Hematopoietic multipotent progenitor cell treated with erythropoietin and hydrocortisone succinate and interleukin-3 and kit ligand, for 6 days (in vitro differentiated cells): Measurements from ENCODE around the gene NHS.

ENCODE experiments used
- DNase-seq: peaks from one replicate; pipeline ENCODE4 v3.0.0-alpha.2; 2015

Gene NHS

DNA sequence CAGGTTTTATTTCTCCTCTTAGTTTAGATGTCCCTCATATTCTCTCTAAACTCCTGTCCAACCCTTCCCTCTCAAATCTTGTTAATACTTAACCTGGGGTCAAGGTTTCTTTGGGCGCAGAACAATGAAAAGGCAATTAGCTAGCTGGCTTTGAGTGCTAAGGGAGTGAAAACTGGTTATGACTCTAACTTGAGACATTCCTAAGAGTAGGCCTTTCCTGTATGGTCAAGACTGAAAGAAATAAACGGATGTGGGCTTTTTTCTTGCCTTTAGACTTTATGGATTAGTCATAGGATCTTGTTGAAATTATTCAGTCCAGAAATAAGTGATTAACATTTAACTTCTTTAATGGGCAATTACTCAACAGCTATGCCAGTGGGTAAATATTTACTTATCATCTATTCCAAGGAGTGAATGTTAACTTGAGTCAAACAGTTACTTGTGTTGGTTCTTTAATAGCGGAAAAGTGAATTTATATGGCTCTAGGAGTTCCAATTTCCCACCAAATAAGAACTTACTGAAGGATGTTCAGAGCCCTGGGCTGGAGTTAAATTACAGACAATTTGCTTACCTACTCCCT lies 220.5 kb downstream of the NHS start:
- DNase-seq: no peak

DNA sequence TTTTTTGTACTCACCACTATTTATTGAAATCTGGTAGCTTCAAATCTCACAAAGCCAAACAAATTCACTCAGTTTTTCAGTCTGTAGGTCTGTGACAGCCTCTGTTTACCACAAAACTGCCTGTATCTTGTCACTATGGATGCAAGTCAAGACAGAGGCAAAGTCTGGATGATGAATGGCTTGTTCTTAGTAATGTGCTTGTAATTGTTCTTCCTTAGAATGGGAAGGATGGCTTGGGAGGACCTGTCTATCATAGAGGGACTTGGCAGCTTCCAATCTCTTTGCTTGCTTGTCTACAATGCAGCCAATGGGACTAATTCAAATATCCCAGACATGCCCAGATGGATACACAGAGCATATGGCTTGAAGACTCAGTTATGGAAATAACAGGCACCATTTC lies 221.1 kb downstream of the NHS start:
- DNase-seq: no peak

DNA sequence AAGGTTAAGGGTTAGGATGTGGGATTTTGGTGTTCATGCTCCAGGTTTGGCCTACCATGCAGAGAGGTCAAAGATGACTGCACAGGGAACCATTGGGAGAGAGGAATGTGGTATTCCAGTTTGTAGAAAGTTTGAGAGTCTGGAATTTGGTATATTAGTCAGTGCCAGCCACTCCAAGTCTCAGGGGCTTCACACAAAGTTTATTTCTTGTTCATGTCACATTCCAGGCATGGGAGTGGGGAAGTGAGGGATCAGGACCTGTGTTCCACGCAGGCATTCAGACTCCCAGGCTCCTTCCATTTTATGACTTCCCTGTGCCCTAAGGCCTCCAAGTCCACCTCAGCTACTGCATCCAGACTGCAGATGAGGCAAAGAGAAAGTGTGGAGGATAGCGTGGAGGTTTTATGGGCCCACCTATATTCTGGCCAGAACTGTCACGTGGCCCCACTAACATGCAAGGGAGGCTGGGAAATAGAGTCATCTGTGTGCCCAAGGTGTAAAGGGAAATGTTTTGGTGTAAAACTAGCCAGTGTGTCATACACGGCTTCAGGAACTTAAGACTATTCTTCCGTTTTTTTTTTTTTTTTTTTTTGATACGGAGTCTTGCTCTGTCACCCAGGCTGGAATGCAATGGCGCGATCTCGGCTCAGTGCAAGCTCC lies 221.7 kb downstream of the NHS start:
- no peak for DNase-seq

DNA sequence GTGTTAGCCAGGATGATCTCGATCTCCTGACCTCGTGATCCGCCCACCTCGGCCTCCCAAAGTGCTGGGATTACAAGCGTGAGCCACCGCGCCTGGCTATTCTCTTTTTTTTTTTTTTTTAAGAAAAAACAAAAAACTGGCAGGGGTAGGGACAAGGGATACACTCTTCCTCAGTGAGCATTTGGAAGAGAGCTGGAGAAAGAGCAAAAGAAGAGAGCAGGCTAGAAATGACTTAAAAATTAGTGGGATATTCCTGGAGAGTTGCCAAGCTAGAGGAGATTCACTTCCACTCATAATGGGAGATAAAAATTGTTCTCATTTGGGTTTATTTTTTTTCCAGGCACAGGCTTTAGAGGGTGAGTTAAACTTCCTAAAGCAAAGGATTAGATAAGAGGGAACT lies 222.3 kb downstream of the NHS start:
- no peak for DNase-seq

DNA sequence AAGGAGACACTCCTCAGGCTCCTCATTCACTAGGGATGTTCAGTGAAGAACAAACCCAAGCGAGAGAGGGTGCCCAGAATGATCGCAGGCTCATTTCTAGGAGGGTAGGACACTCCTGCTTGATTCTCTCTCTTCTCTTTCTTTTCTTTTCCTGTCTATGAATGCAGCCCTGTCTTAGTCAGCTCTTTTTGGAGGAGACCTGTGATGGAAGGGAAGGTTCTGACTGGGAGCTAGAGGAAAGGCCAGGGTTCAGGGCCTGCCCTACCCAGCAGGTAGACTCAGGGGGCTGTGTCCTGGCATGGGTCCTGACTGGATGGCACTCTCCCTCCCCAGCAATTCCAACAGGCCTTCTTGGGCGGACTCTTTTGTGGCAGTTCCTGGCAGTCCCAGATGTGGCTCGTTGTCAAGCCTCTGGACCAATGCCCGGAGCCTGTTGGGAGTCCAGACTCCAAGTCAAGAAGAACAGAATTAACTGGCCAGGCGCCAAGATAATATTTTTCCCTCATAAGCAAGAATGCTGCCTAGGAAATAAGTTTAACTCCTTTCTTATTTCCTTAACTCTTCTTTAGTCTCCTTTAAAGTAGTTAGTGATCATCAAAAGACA lies 222.9 kb downstream of the NHS start:
- no peak for DNase-seq

DNA sequence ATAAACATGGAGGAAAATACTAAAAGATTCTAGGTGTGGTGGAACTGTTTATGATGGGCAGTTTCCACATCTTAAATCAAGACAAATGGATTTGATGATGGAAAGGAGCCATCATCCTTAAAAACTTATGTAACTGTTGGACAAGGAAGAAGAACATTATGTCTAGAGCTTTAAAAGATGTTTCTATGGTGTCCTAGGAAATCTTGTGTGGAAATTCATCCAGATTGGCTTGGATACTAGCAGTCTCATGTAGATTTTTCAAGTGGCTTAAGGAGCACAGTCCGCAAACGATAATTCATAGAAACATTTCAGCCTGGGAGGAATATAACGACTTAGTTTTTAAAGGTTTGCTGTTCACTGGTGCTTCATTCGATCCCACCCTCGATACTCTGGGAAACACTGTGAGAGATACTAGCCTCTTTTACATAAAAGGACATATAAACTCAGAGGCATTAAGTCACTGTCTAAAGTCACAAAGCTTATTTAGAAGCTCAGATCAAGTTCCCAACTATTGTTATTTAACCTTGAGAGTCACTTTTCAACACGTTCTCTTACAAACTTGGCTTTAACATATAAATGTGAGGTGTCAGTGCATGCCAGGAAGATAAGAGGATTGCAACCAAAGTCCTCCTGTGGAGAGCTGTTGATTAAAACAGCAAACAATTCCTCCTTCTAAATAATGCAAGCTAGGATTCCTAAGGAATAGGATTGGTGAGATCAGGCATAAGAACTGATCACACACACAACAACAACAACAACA lies 226.6 kb downstream of the NHS start:
- no peak for DNase-seq

DNA sequence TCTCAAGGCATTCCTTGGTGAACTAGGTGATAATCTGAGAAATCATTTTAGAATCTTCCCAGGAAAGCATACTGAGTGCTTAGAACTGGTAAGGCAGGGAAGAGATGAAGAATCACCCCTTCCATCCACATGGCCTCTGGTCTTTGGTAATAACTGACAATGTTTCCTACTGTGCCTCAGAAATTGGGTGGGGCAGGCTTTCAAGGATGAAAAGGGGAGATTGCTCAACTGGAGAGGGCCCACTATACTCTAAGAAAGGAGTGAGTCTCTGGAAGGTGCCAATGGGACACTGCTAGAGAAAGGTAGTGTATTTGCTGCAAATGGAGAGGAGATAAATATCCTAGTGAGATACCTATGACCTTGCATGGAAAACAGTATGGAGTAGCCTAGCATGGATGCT lies 227.2 kb downstream of the NHS start:
- no peak for DNase-seq

DNA sequence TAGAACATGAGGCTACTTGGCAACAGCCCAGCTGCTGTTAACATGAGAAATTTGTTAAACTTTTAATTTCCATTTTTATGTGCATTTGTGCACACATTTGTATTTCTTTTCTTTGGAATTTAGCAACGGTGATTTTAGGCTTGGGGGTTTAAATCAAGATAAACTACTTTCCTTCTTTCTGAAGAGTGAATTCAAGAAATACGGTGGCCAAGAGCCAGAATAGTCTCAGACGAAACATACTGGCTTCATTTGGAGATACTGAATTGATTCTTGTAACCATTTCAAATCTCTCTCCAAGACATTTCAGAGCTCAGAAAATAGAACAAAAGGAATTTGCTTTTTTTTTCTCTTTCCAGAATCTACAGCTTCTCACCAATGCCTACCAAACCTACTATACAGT lies 228.2 kb downstream of the NHS start:
- DNase-seq: no peak

DNA sequence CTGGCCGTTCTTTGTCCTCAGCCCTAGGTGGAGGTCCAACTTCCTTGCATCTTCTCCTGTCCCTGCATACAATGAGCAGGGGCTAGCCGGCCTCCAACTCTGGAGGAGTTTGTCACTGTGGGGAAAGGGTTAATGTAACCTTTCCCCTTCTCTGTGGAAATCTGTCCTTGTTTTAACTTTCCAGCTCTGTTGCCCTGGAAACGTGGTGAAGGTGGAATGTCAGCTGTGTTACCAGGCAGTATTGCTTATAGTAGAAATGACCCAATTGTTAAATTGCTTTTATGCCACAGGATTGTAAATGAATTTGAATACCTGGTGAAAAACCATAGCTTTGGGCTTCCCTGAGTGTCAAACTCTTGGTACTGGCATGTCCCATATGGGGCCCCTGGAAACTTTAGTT lies 230.7 kb downstream of the NHS start:
- no peak for DNase-seq

DNA sequence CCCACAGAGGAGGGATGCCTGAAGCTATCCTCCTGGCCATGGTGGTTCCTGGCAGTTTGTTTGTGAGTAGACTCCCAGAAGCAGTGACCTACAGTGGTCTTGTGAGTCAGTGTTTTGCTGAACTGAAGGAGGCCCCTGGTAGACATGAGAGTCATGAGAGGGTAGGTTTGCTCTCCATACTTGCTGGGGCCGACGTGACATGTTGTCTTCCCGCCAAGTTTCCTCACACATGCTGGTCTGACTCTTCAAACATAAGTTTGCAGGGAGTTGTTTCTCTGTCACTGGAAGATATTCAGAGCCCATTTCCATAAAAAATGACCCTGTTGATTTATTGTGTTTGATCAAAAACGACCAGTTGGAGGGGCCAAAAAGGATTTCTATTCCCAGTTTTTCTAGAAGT lies 231.2 kb downstream of the NHS start:
- DNase-seq: no peak

DNA sequence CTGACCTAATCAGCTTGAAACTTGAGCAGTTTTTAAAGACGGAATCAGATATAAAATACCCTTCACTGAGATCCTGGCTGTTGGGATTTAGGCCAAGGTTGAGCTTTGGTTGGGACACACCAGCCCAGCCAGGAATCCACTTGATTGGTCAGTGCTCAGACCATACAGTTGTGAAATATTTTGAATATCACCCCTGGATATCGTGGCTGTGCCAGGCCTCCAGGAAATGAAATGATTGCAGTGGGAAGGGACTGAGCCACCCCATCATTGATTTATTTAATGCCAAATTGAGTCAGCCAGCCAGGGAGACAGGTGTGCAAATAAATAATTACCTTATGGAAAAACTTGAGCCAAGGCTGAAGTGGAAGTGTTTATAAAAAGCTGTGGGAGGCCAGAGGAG lies 233.9 kb downstream of the NHS start:
- DNase-seq: no peak

DNA sequence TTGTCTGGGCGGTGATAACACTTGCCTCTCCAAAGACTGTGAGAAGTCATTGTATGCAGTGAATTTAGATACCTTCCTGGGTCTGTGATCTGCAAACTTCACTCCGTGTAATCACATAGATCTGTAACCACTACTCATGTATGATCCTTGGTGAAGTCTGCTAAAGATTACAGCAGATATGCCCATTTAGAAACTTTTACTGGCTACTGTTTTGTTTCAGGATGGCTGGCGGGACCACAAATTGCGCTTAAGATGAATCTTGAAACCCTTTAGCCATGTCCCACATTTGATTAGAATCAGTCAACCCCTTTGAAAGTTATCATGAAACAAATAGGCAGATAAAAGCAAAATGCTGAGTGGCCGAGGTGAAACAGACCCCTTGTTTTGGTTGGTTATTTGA lies 235.8 kb downstream of the NHS start:
- DNase-seq: no peak

DNA sequence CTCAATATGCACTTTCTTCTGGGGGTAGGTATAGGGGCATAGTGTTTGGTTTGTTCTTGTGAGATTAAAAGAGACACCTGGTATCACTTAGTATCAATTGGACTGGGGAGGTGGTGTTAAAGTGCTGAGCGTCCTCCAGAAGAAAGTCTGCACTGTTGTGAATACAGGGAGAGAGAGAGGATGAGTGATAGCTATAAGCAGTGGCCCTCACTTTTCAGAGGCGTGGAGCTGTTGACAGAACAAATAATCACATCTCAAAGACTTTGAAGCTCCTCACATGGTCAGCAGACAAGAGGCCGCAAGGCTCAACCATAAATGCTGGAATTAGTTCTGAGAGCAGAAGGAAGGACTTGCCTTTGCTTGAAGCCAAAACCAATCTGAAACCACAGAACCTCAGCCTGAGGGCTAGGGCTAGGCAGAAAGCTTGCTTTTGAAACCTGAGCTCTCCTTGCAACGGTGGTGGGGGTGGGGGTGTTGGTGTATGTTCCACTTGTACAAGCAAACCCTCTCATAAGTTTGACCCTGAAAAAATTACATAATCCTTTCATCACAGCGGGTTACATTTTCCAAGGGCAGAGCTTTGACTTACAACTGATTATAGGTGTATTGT lies 239.1 kb downstream of the NHS start:
- no peak for DNase-seq

DNA sequence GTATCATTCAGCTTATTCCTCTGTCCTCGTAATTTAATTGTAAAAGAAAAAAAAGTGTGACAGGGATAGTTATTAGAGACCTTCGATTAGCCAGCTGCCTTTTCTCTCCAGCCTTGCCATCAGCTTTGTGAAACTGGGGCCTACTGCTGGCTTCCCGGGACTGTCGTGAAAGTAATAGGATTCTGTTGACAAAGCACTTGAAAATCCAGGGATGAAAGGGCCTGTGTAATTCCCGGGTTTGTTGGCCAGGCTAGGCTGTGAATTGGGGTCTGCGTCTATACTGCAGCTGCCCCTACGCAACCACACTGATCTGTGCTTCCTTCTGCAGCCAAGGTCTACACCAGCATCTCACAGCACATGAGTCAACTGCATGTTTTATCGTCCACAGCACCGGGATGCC lies 241.9 kb downstream of the NHS start:
- DNase-seq: no peak

DNA sequence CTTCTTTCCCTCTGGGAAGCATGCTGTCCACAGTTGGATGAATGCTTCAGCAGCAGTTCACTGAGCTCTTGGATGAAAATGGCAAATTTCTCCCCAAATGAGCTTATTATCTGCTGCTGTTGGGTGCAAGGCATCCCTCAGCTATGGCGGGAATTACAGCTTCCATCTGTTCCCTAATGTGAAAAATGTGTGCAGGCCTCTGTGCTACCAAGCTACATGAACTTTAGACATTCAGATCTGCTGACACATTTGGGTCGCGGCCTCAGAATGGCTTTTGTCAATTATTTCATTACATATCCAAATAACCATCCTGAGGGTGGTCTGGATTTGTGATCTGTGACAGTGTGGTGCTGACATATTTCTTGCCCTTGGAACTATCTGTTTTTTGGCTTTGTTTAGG lies 242.8 kb downstream of the NHS start:
- DNase-seq: no peak

DNA sequence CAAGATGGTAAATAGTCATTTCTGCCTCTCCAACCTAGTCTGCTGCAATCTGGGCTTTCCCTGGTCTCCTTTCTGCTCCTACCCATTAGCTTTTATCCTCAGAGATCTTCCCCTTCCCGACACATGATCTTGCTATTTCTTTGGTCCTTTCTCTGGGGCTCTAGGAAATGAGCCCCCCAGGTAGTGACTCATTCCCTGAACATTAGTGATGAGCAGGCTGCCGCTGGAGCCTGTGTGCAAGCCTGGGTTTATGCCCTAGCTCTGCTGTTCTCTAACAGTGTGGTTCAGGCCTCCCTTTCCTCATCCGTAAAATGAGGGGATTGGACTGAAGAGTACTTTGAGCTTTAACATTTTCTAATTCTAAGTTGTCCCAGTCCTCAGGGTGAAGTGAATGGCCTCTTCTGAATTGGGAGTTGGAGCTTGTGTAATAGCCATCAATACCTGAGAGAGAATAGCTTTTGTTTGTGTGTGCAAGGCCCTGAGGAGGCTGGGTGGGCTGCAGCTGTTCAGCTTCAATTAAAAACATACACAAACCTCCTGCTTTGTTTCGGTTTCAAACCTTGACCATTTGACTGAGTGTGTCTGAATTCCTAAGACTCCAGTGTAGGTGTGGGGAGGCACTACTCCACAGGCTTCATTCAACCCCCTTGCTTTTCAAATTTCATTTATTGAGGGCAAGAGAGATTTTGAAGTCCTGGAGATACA lies 246.7 kb downstream of the NHS start:
- no peak for DNase-seq

DNA sequence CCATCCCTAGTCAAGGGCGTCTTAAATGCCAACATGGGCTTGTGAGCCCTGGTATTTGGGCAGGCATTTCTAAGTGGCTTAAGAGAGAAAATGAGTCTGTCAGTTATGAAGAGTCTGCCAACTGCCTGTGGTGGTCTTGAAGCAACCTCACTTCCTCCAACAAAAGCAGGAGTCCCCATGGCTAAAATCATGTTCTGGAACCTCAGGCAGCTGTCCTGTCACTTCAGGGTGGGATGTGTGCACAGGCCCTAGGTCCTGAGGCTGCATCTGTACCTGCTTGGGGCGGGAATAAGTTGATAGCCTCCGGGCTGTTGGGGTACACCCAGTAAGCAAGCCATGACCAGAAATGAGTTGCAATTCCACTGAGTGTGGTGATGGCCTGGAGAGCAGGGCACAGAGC lies 247.3 kb downstream of the NHS start:
- DNase-seq: no peak

DNA sequence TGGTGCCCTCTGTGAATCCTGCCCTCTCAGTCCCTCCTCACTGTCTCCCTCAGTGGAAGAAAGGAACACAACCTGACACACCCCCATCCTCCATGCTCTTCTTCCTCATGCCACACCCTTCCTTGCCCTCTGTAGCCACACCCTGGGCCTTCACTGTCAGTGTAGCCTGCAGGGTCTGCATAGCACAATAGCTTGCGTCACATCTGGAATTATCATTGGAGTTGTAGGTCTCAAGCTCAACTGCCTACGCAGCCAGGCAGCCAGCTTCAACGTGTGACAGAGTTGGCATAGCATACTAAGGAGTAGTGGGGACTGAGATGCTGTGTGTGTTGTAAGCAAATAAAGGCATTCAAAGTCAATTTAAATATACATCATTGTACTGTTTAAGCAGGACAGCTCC lies 248.8 kb downstream of the NHS start:
- DNase-seq: no peak

DNA sequence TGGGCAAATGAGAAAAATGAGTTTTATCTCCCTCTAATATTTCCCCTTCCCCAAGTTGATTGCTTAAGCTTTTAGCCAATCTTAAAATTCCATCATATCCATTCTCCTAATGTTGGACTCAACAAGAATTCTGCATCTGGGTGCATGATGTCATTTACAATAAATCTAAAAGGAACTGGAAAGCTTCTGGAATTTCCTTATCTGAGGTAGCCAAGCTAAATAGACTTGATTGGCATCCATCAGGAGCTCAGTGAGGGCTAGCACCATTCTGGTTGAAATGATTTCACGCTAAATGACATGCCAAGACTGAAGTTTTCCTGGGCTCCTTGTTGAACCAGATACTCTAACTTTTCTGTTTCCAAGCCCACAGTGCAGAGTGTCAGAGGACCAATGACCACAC lies 252.0 kb downstream of the NHS start:
- no peak for DNase-seq

DNA sequence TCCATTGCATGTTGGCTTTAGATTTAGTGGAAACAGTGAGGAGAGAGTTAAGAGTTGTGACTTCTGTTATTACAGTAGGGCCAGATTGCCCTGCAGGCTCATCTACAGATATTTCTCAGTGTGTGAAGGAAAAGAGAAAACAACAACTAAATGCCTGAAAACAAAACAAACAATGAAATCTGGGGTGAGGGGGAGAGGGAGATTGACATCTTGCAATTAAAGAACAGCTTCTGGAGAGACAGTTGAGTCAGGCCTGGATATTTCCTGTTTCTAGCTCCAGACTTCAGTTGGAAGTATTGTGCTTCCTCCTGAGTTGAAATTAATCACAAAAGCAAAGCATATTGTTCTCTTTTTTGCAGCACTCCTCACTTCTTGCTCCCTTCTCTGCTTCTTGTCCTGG lies 254.0 kb downstream of the NHS start:
- DNase-seq: no peak

DNA sequence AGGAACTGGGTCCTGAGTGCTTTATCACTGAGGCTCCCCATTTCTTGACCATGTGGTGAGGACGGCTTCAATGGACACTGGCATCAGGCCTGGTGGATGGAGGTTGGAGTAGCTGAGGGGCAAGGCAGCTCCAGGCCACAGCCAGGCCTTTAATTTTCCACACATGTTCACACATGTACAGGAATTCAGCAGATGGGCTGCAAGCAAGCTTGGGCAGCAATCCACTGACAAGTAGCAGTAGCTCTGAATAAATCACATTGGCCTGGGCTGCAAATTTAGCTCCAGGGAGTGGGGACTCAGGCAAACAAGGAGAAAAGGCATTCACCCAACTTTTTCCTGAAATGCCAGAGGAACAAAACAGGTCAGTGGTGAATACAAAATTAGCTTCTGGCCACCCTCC lies 254.5 kb downstream of the NHS start:
- DNase-seq: no peak

DNA sequence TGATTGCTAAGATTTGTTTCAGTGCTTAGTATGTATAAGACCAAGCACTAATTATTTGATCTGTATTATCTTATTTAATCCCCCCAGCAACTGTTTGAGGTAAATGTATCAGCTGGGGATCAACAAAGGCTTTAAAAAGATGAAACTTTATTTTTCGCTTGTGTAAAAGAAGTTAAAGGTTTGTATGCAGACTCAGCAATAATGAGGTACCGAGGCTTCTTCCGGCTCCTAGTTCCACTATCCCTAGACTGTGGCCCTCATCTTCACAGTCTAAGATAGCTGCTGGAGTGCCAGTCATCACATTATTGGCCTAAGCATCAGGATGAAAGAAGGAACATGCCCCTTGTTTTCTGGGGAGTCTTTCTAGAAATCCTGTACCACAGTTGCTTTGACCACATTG lies 256.6 kb downstream of the NHS start:
- no peak for DNase-seq

DNA sequence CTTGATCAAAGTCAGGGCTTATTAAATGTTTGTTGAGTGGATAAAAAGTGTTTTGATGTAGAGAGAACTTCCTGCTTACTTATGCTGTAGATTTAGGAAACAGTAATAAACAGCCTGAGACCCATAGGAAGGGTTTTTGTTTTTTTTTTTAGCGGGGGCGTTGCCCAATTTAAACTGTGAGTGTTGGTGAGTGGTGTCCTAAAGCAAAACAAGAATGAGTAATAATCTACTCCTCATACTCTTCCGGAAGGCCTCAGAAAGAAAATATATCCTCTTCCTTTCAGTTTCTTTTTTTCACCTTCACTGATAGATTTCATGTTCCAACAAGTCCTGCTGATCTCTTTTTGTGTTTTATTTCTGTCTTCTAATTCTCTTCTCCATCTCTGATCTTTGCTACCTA lies 257.9 kb downstream of the NHS start:
- no peak for DNase-seq
